Prostate gland (tissue), 2 donors: Measurements from ENCODE around the gene HIBADH. TPM values are rescaled to one million over a fixed set of nuclear protein-coding genes. Genes with fewer than 3 reads are reported as not detected.

Experiments used
- DNase-seq: peaks from one replicate; pipeline ENCODE4 v3.0.0-alpha.2; 2019; ENCODE audit warnings: low spot score
- H3K27ac ChIP-seq, 2 donors: fragments of 200-600 bp; sonication (generic); 2 replicates each; pipeline ENCODE4 v1.5.1; 2017 to 2019
- H3K27me3 ChIP-seq: fragments of 200-600 bp; sonication (generic); replicated peaks from 2 replicates; pipeline ENCODE4 v1.5.1; 2019; ENCODE audit not compliant: insufficient read depth
- H3K36me3 ChIP-seq, 2 donors: fragments of 200-600 bp; sonication (generic); 1 replicate in 1 of 2; 2 replicates in 1 of 2; pipeline versions ENCODE4 v1.5.1 to v1.8.1; 2017 to 2019
- H3K4me1 ChIP-seq: fragments of 200-600 bp; sonication (generic); replicated peaks from 2 replicates; pipeline ENCODE4 v1.5.1; 2019
- H3K4me3 ChIP-seq, 2 donors: fragments of 200-600 bp; sonication (generic); 2 replicates each; pipeline ENCODE4 v1.5.1; 2017 to 2019
- H3K9me3 ChIP-seq: fragments of 200-600 bp; sonication (generic); 2 replicates; pipeline ENCODE4 v1.5.1; 2017
- POLR2A ChIP-seq: fragments of 450-650 bp; IDR thresholded peaks from one replicate; pipeline ENCODE4 v1.6.1; 2016; ENCODE audit warnings: antibody characterized with exemption, mild to moderate bottlenecking
- POLR2AphosphoS5 ChIP-seq: sonication (generic); formaldehyde crosslinking; IDR thresholded peaks from one replicate; pipeline ENCODE4 v1.6.1; 2017; ENCODE audit warnings: antibody characterized with exemption
- WGBS: methylation state at CpG from one replicate; pipeline ENCODE4 v1.1.5; 2018; 5-methylcytosine and 5-hydroxymethylcytosine counted together
- intact Hi-C: fragments of 100-400 bp; cut with DNase I; formaldehyde crosslinking; loops from one replicate; pipeline ENCODE4 v1.14.2; 2022
- total RNA-seq, 2 donors: library from RNA; depleted of rRNA; stranded (reverse); fragments of >200 nt; gene quantifications; one replicate each; pipeline ENCODE4 v1.1.0, GENCODE V29; 2016
- TF ChIP-seq, protein P1 (sequence below), 4 experiments: fragments of 200-600 bp in 2 of 4; fragments of 450-650 bp in 2 of 4; sonication (generic) in 2 of 4; IDR thresholded peaks; 1 replicate in 3 of 4; 2 replicates in 1 of 4; pipeline ENCODE4 v1.5.1; 2016 to 2019; ENCODE audit warnings: antibody characterized with exemption in 4 of 4, mild to moderate bottlenecking in 2 of 4, moderate library complexity in 2 of 4

The HIBADH gene
- total RNA-seq, 2 donors from 2014 or later, result 78.2 to 80.5 TPM

DNA sequence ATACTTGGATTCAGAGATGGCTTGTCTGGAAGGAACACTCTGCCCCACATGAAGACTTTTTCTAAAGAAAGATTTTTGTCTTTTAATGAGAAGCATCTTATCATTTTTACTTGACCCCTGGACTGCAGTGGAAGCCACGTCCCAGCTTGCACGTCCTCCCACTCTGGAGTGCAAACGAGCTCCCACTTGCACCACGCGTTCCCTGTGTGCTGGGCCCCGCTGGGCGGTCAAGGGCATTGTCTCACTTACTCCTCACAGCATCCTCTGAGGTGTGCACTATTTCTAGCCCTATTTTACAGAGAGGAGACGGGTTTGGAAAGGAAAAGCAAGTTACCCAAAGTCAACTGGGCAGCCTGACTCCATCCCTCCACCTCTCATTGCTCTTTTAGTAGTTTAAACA is 175.2 kb downstream of the HIBADH start:
- no peak for DNase-seq
- no peaks in the 10 kb centered on the region for H3K36me3 ChIP-seq
- H3K27ac ChIP-seq, result no peak overlapping the region
- intact Hi-C loops, result no loop called here
- no peak for TF ChIP-seq POLR2AphosphoS5
- TF ChIP-seq POLR2A, result no peak
- 75% methylated on average over 8 of the region's 8 CpGs for WGBS
- no peaks in the 10 kb centered on the region for H3K4me1 ChIP-seq
- H3K9me3 ChIP-seq, result no peaks in the 10 kb centered on the region
- H3K4me3 ChIP-seq, result no peak overlapping the region
- H3K27me3 ChIP-seq, result no peaks in the 10 kb centered on the region

DNA sequence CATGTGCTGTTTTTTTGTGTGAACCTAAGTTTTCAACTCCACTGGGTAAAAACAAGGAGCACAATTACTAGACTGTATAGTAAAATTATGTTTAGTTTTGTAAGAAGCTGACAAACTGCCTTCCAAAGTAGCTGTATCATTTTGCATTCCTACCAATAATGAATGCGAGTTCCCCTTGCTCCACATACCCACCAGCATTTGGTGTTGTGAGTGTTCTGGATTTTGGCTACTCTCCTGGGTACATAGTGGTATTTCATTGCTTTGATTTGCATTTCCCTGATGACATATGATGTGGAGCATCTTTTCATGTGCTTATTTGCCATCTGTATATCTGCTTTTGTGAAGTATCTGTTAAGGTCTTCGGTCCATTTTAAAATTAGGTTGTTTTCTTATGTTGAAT is 178.2 kb downstream of the HIBADH start:
- DNase-seq, result no peak
- no peak overlapping the region for H3K27ac ChIP-seq
- no peaks in the 10 kb centered on the region for H3K9me3 ChIP-seq
- H3K27me3 ChIP-seq, result no peaks in the 10 kb centered on the region
- TF ChIP-seq, protein P1, sequence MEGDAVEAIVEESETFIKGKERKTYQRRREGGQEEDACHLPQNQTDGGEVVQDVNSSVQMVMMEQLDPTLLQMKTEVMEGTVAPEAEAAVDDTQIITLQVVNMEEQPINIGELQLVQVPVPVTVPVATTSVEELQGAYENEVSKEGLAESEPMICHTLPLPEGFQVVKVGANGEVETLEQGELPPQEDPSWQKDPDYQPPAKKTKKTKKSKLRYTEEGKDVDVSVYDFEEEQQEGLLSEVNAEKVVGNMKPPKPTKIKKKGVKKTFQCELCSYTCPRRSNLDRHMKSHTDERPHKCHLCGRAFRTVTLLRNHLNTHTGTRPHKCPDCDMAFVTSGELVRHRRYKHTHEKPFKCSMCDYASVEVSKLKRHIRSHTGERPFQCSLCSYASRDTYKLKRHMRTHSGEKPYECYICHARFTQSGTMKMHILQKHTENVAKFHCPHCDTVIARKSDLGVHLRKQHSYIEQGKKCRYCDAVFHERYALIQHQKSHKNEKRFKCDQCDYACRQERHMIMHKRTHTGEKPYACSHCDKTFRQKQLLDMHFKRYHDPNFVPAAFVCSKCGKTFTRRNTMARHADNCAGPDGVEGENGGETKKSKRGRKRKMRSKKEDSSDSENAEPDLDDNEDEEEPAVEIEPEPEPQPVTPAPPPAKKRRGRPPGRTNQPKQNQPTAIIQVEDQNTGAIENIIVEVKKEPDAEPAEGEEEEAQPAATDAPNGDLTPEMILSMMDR (IDR thresholded peaks at IDR 0.05), result no peak
- no peak for TF ChIP-seq POLR2AphosphoS5
- no peak for TF ChIP-seq POLR2A
- no peaks in the 10 kb centered on the region for H3K4me1 ChIP-seq
- H3K4me3 ChIP-seq, result no peak overlapping the region
- intact Hi-C loops, result no loop called here
- 90% methylated on average over 2 of the region's 2 CpGs for WGBS
- no peaks in the 10 kb centered on the region for H3K36me3 ChIP-seq

DNA sequence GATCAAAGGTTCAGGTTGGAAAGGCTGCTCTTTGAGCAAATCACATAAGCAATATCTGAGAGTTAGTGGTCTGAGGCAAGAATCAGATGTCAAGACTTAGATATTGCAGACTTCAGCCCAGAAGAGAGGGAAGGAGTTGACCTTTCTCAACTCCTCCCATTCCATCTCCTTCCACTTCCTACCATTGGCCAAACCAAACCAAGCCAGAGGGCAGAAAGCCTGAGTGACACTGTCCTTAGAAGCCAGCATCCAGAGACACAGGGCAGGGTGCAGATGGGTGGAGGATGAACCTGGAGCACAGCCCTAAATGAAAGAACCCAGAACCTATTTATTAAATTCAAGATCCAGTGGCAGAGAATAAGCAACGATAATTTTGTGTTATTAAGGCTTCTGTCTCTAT is 180.5 kb downstream of the HIBADH start:
- WGBS, result 74% methylated on average over 1 of the region's 1 CpG
- H3K4me1 ChIP-seq, result no peaks in the 10 kb centered on the region
- no peak for DNase-seq
- no peaks in the 10 kb centered on the region for H3K36me3 ChIP-seq
- no peak overlapping the region for H3K27ac ChIP-seq
- H3K4me3 ChIP-seq, result no peak overlapping the region
- no peaks in the 10 kb centered on the region for H3K27me3 ChIP-seq
- no peaks in the 10 kb centered on the region for H3K9me3 ChIP-seq
- TF ChIP-seq, protein P1 (IDR thresholded peaks at IDR 0.05), result no peak
- no peak for TF ChIP-seq POLR2A
- TF ChIP-seq POLR2AphosphoS5, result no peak
- intact Hi-C loops, result no loop called here

DNA sequence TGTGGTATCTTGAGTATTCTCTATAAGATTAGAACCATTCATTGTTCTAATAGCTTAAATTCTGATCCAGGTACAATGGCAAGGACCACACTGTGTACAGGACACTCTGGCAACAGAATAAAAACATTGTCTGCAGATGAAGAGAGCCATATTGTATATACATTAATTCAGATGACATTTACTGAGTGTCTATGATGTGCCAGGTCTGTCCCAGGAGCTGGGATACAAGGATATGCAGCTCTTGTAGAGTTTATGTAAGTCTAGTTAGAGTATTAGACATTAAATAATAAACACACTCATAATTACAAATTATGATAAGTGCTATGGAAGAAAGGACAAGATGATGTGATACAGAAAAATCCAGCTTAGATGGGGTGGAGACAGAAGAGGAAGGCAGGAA is 184.1 kb downstream of the HIBADH start:
- Histone ChIP-seq H3K36me3 (no peaks in the 10 kb centered on the region), H3K4me1 (no peaks in the 10 kb centered on the region), H3K9me3 (no peaks in the 10 kb centered on the region), H3K27me3 (no peaks in the 10 kb centered on the region), H3K4me3 (no peak overlapping the region), H3K27ac (no peak overlapping the region)
- DNase-seq, result no peak
- intact Hi-C loops, result no loop called here
- no peak for TF ChIP-seq POLR2A
- TF ChIP-seq POLR2AphosphoS5, result no peak
- TF ChIP-seq, protein P1 (IDR thresholded peaks at IDR 0.05), result no peak

DNA sequence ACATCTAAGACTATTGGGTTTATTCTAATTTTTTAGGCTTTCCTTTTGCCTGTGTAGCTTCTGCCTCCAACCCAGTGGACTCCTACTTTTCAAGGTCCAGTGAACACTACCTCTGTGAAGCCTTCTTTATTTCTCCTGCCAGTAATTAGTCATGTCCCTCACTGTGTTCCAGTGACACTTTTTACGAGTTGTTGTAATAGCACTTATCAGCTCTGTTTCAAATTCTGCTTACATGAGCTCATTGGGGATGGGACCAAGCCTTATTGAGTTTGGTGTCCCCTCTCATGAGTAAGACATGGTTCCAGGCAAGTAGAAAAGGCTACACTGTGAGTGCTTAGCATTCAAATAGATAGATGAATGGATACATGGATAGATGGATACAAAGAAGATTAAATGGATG is 184.6 kb downstream of the HIBADH start:
- Histone ChIP-seq H3K4me3 (no peak overlapping the region), H3K27ac (no peak overlapping the region), H3K4me1 (no peaks in the 10 kb centered on the region), H3K27me3 (no peaks in the 10 kb centered on the region), H3K9me3 (no peaks in the 10 kb centered on the region), H3K36me3 (no peaks in the 10 kb centered on the region)
- WGBS, result 60% methylated on average over 1 of the region's 1 CpG
- no peak for DNase-seq
- TF ChIP-seq POLR2AphosphoS5, result no peak
- TF ChIP-seq, protein P1 (IDR thresholded peaks at IDR 0.05), result no peak
- no peak for TF ChIP-seq POLR2A
- intact Hi-C loops, result no loop called here
